CD4-positive, alpha-beta T cell treated with Interferon gamma for 1 hour (primary cell): ENCODE results near the gene USP17L24.
"Not testable (repeated sequence)": the region's sequence is repeated elsewhere in the genome, so short reads cannot be mapped to it uniquely, and the experiment has no call there.

Experiments used
- DNase-seq: peaks from one replicate; pipeline ENCODE4 v3.0.0-alpha.2; 2020

The USP17L24 gene, protein sequence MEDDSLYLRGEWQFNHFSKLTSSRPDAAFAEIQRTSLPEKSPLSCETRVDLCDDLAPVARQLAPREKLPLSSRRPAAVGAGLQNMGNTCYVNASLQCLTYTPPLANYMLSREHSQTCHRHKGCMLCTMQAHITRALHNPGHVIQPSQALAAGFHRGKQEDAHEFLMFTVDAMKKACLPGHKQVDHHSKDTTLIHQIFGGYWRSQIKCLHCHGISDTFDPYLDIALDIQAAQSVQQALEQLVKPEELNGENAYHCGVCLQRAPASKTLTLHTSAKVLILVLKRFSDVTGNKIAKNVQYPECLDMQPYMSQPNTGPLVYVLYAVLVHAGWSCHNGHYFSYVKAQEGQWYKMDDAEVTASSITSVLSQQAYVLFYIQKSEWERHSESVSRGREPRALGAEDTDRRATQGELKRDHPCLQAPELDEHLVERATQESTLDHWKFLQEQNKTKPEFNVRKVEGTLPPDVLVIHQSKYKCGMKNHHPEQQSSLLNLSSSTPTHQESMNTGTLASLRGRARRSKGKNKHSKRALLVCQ

DNA sequence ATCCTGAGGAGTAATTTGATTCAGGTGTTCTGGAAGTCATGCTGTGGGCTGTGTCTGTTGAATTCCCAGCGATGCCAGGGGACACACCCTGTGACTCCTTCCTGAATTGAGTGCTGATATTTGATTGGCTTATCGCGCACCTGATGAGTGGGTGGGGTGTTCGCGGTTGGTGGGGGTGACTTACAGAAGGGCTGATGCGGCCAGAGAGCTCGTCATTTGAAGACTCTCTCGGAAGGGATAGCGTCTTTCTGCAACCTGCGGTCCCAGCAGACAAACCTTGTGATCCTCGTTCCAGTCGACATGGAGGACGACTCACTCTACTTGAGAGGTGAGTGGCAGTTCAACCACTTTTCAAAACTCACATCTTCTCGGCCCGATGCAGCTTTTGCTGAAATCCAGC is at the start of gene USP17L24:
USP17L24 (plus strand) TSS at position 301 of the 400 bp plus-strand sequence; CDS start at position 301, 0 bp downstream.
- not testable (repeated sequence) for DNase-seq

DNA sequence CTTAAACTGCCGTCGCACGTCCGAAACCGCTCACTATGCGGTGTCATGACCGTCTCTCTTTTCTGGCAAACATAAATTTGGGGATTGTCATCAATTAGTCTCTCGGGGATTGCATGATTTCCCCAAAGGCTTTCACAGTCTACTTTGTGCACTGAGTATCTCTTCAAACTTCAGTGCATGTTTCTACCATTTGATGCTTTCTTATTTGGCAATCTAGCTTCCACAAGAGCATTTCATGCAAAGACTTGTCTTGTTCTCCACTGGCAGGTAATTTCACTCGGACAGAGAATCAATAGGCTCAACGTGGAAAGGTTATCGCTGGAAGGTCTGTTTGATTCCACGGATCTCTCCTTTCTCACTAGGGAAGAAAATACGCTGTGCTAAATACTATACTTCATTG is 774 bp upstream of the USP17L24 start:
- not testable (repeated sequence) for DNase-seq

DNA sequence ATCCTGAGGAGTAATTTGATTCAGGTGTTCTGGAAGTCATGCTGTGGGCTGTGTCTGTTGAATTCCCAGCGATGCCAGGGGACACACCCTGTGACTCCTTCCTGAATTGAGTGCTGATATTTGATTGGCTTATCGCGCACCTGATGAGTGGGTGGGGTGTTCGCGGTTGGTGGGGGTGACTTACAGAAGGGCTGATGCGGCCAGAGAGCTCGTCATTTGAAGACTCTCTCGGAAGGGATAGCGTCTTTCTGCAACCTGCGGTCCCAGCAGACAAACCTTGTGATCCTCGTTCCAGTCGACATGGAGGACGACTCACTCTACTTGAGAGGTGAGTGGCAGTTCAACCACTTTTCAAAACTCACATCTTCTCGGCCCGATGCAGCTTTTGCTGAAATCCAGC is 4.6 kb downstream of the USP17L24 start, which contains the start of gene USP17L25:
USP17L25 (plus strand) TSS at position 301 of the 400 bp plus-strand sequence; CDS start at position 301, 0 bp downstream.
- not testable (repeated sequence) for DNase-seq

DNA sequence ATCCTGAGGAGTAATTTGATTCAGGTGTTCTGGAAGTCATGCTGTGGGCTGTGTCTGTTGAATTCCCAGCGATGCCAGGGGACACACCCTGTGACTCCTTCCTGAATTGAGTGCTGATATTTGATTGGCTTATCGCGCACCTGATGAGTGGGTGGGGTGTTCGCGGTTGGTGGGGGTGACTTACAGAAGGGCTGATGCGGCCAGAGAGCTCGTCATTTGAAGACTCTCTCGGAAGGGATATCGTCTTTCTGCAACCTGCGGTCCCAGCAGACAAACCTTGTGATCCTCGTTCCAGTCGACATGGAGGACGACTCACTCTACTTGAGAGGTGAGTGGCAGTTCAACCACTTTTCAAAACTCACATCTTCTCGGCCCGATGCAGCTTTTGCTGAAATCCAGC is 9.4 kb downstream of the USP17L24 start, which contains the start of gene USP17L26:
USP17L26 (plus strand) TSS at position 301 of the 400 bp plus-strand sequence; CDS start at position 301, 0 bp downstream.
- DNase-seq: not testable (repeated sequence)

DNA sequence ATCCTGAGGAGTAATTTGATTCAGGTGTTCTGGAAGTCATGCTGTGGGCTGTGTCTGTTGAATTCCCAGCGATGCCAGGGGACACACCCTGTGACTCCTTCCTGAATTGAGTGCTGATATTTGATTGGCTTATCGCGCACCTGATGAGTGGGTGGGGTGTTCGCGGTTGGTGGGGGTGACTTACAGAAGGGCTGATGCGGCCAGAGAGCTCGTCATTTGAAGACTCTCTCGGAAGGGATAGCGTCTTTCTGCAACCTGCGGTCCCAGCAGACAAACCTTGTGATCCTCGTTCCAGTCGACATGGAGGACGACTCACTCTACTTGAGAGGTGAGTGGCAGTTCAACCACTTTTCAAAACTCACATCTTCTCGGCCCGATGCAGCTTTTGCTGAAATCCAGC is 14.1 kb downstream of the USP17L24 start, which contains the start of gene USP17L5:
USP17L5 (plus strand) TSS at position 301 of the 400 bp plus-strand sequence; CDS start at position 301, 0 bp downstream.
- DNase-seq: not testable (repeated sequence)

DNA sequence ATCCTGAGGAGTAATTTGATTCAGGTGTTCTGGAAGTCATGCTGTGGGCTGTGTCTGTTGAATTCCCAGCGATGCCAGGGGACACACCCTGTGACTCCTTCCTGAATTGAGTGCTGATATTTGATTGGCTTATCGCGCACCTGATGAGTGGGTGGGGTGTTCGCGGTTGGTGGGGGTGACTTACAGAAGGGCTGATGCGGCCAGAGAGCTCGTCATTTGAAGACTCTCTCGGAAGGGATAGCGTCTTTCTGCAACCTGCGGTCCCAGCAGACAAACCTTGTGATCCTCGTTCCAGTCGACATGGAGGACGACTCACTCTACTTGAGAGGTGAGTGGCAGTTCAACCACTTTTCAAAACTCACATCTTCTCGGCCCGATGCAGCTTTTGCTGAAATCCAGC is 18.9 kb downstream of the USP17L24 start, which contains the start of gene USP17L27:
USP17L27 (plus strand) TSS at position 301 of the 400 bp plus-strand sequence; CDS start at position 301, 0 bp downstream.
- DNase-seq: not testable (repeated sequence)

DNA sequence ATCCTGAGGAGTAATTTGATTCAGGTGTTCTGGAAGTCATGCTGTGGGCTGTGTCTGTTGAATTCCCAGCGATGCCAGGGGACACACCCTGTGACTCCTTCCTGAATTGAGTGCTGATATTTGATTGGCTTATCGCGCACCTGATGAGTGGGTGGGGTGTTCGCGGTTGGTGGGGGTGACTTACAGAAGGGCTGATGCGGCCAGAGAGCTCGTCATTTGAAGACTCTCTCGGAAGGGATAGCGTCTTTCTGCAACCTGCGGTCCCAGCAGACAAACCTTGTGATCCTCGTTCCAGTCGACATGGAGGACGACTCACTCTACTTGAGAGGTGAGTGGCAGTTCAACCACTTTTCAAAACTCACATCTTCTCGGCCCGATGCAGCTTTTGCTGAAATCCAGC is 23.6 kb downstream of the USP17L24 start, which contains the start of gene USP17L28:
USP17L28 (plus strand) TSS at position 301 of the 400 bp plus-strand sequence; CDS start at position 301, 0 bp downstream.
- not testable (repeated sequence) for DNase-seq

DNA sequence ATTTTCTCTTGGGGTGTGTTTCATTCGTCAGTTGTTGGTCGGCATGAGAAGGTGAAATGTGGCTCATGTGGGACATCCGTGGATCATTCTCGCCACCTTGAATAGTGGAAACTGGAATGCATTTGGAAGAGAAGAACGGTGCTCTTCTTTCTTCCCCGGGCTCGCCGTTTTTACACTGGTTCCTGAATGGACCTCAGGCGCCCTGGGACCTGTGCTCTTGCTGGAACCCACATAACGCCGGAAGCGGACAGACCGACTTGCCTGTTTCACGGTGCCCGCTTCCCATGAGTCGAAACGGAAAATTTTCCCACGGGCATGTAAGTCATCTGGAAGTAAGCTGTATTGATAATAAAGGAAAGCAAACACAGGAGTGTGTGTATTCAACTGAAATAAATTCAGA is 25.9 kb downstream of the USP17L24 start:
- not testable (repeated sequence) for DNase-seq

DNA sequence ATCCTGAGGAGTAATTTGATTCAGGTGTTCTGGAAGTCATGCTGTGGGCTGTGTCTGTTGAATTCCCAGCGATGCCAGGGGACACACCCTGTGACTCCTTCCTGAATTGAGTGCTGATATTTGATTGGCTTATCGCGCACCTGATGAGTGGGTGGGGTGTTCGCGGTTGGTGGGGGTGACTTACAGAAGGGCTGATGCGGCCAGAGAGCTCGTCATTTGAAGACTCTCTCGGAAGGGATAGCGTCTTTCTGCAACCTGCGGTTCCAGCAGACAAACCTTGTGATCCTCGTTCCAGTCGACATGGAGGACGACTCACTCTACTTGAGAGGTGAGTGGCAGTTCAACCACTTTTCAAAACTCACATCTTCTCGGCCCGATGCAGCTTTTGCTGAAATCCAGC is 28.4 kb downstream of the USP17L24 start, which contains the start of gene USP17L29:
USP17L29 (plus strand) TSS at position 301 of the 400 bp plus-strand sequence; CDS start at position 301, 0 bp downstream.
- not testable (repeated sequence) for DNase-seq

DNA sequence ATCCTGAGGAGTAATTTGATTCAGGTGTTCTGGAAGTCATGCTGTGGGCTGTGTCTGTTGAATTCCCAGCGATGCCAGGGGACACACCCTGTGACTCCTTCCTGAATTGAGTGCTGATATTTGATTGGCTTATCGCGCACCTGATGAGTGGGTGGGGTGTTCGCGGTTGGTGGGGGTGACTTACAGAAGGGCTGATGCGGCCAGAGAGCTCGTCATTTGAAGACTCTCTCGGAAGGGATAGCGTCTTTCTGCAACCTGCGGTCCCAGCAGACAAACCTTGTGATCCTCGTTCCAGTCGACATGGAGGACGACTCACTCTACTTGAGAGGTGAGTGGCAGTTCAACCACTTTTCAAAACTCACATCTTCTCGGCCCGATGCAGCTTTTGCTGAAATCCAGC is 37.9 kb downstream of the USP17L24 start, which contains the start of gene USP17L30:
USP17L30 (plus strand) TSS at position 301 of the 400 bp plus-strand sequence; CDS start at position 301, 0 bp downstream.
- DNase-seq: not testable (repeated sequence)
